HL-60 (cell line): ENCODE results near the gene TAB2.

ENCODE experiments used
- CTCF ChIP-seq: IDR thresholded peaks from one replicate; pipeline ENCODE4 v1.5.1; 2011; ENCODE audit warnings: low read length, control low read depth, inconsistent platforms; ENCODE audit not compliant: insufficient read depth
- POLR2AphosphoS5 ChIP-seq: IDR thresholded peaks from 2 replicates; pipeline ENCODE4 v1.6.1; 2012; ENCODE audit warnings: low read depth
- REST ChIP-seq: IDR thresholded peaks from 2 replicates; pipeline ENCODE4 v1.6.1; 2012; ENCODE audit warnings: low read depth; ENCODE audit not compliant: insufficient replicate concordance

- TF ChIP-seq CTCF (no peak), REST (no peak), POLR2AphosphoS5 (no peak)
Measured at GRCh38 chr6:149450679-149451375, 133.3 kb downstream of the TAB2 start.
